HG03565 (cell line): ENCODE measurements around the gene HYI.
"Not testable (repeated sequence)": the region's sequence is repeated elsewhere in the genome, so short reads cannot be mapped to it uniquely, and the experiment has no call there.

Experiments used
- ATAC-seq: cut with Tn5 transposase; IDR thresholded peaks from one replicate; pipeline ENCODE4 v1.9.1; 2021; ENCODE audit warnings: mild to moderate bottlenecking, moderate library complexity; ENCODE audit not compliant: unreplicated experiment

The HYI gene

DNA sequence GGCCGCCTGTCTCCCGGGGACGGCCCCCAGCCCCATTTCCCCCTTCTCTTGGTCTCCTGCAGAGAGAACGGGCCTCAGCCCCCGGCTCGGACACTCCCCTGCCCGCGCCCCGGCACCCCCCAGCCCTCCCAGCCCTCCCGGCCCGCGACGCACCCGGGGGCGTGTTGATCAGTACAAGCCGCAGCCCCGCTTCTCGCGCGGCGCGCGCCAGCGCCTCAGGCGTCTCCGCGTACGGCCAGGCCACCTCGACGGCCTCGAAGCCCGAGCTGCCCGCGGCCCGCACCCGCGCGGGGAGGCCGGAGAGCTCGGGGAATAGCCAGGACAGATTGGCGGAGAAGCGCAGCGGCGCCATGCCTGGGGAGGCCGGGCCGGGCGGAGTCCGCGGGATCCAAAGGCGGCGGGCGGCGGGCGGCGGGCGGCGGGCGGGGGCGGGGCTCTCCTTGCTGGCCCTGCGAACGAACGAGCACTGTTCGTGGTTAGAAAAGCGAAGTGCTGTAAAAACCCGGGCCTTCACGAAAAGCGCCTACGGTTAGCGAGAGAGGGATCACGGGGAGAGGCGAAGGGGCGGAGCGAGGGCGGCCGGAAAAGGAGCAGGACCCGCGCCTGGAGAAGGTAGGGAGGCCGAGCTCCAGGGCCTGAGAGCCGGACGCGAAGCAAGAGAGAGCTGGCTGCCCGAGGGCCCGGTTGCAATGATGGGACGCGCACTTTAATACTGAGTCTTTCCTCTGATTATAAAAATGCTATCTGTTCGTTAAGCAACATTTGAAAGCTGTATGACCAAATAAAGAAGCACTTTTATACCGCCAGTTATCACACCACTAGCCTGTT is at the start of gene HYI:
Gene HYI, minus strand, starts transcription at position 490 of the 828 bp plus-strand sequence. Its CDS starts 138 bp downstream, at position 352.
- no peak for ATAC-seq

DNA sequence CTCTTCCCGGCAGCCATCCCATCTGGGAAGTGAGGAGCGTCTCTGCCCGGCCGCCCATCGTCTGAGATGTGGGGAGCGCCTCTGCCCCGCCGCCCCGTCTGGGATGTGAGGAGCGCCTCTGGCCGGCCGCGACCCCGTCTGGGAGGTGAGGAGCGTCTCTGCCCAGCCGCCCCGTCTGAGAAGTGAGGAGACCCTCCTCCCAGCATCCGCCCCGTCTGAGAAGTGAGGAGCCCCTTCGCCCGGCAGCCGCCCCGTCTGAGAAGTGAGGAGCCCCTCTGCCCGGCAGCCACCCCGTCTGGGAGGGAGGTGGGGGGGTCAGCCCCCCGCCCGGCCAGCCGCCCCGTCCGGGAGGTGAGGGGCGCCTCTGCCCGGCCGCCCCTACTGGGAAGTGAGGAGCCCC is 48.1 kb upstream of the HYI start:
- not testable (repeated sequence) for ATAC-seq

DNA sequence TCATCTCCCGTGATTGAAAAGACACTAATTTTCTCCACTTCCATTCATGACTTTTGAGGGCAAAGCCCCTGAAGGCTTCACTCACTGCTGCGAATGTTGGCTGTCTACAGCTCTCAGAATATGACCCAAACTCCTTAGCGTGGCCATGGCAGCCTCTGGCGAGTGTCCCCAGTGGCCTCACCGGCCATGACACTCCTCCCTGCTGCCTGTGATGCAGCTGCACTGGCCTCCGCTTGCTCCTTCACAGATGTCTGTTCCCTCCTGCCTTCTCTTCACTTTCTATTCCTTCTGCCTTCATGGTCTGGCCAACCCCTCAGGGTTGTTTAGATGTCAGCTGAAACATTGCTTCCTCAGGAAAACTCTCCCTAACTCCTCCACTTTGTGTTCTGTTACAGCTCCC is 46.2 kb upstream of the HYI start:
- no peak for ATAC-seq

DNA sequence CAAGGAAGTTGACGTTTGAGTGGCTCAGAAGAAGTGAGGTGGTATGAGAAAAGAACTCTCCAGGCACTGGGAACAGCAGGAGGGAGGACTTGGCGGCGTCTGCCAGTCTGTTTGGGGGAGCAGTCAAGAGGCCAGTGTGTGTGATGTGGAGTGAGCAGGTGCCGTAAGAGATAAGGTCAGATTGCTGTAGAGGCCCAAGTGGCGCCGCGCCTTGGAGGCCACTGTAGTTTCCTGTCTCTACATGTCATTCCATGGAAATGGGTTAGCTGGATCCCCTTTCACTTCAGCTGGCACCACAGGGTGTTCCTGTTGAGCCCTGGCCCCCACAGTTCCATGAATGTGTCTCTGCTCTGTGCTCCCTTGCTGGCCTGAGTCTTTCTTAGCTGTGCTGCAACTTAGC is 41.5 kb upstream of the HYI start:
- ATAC-seq, result no peak

DNA sequence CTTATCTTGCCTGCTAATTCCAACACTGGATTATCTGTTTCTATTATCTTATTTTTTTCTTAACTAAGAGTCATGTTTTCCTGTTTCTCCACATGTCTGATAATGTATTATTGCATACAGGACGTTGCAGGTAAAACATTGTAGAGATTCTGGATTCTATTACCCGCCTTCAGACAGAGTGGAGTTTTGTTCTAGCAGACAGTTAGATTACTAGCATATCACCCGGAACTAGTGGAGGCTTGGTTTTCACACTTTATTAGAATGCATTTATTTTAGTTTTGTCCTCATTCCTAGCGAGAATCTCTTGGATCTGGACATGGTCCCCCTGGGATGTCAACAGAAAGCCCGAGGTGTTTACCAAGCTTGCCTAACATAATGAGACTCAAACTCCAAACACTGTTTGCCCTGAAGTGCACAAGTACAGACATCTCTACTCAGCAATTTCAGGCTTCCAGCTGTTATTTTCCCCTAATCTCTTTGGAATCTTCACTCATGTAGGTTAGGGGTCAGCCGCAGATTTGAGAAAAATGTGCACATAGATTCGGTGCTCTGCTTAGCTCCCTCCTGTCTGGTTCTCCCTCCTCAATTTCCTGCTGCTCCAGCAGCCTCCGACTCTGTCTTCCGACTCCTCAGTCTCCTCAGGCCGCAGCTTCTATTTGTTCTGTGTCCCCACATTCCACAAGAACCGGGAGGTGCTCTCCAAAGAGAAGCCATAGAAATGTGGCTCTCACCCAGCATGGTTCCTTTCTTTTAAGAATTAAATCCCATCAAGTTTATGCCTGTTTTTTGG is 40.1 kb upstream of the HYI start:
- no peak for ATAC-seq

DNA sequence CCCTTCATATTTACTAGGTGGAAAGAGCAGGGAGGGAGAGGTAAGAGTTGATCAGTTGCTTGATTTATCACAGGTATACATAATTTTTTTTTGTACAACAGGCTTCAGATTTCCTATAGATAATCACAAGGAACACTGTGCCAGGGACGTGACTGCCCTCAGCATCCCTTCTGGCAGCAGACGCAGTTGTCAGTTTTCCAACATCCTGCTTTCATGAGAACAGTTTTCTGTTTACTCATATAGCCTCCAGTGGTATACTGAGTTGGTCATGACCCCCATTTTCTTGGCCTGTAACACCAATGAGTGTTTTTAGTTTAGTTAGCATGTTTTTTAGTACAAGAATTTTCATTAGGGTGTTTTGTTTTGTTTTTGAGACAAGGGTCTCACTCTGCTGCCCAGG is 39.1 kb upstream of the HYI start:
- ATAC-seq, result no peak

- ATAC-seq, result no peak
These were observed 37.3 kb upstream of the HYI start for GRCh38 chr1:43491061-43491460.

DNA sequence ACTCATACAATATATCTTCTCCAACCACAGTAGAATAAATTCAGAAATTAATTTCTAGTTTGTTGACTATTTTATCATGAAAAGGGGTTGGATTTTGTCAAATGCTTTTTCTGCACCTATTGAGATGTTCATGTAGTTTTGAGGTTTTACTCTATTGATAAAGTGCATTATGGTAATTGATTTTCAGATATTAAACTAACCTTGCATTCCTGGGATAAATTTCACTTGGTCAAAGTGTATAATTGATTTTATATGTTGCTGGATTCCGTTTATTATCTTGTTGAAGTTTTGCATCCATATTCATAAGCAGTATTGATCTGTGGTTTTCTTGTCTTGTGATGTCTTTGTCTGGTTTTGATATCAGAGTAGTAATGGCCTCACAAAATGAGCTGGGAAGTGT is 34.4 kb upstream of the HYI start:
- no peak for ATAC-seq

- ATAC-seq, result no peak
These were observed 30.6 kb upstream of the HYI start for GRCh38 chr1:43484367-43484766.

GRCh38 chr1:43482215-43482614 is 28.5 kb upstream of the HYI start:
- no peak for ATAC-seq

- no peak for ATAC-seq
These were observed 27.8 kb upstream of the HYI start for GRCh38 chr1:43481491-43481890.

DNA sequence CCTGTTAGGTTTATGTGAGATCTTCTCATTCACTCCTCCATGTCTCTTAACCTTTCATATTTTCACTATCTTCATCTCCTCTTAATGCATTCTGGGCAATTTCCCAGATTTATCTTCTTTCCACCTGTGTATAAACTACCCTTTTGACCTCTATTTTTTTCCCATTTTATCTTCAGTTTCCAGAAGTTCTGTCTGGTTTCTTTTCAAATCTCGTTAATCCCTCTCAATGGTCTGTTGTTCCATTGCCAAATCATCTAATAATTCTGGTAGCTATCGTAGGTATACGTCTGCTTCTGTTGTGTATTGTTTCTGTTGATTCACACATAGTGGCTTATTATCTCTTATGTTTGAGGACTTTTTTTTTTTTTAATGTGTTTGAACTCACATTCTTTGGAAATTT is 25.7 kb upstream of the HYI start:
- ATAC-seq, result no peak

DNA sequence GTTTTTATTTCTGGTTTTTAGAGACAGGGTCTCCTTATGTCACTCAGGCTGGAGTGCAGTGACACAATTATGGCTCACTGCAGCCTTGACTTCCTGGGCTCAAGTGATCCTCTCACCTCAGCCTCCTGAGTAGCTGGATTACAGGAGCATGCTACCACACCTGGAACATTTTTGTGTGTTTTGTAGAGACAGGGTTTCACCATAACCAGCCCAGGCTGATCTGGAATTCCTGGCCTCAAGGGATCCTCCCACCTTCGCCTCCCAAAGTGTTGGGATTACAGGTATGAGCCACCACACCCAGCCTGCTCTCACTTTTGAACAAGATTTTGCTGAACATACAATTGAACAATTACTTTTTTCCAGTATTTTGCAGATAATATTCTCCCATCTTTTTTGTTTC is 24.0 kb upstream of the HYI start:
- no peak for ATAC-seq

DNA sequence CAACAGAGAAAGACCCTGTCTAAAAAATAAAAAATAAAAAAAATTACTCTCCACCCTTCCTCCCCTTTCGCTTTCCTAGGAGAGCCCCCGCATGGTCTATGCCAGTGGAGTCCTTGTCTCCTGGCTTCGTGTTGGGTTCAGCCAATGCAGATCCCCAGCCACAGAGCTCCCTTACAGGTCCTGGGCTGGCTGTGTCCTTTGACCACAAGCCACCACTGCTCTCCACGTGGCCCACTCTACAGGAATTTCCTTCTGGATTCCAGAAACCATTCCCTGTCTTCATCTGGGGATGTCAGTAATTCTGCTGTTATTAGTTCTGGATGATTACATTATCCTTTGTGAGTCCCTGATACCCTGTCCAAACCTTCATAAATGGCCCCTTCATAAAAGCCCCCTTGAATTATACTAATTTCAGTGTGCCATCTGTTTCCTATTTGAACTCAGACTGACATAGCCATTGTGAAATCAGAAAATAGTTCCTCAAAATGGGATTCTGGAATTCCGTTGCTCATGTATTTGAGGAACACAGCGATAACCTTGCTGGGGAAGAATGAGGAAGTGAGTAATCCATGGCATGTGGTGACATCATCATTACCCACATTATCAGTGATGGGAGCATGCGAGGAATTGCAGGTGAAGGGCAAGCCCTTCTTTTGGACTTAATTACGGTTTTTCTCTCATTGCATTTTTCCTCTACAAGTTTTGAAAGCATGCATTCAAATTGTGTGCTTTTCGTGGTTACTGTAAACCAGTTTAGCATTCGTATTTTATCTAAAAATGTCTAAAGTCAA is 22.1 kb upstream of the HYI start:
- not testable (repeated sequence) for ATAC-seq

DNA sequence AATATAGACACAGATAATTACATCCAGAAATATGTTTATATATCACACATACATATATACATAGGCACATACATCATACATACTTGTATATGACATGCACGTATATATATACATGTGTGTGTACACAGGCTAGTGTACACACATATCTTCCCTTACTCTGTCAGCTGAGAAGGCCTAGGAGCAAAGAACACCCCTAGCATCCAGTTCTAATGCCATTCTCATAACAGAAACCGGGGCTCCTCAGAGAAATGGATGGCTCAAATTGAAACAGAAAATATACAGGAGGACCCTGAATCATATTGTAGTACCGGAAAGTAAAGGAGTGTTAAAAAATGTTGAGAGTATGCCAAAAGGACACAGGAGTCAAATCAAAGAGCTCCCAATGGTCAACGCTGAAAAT is 19.7 kb upstream of the HYI start:
- ATAC-seq, result no peak

DNA sequence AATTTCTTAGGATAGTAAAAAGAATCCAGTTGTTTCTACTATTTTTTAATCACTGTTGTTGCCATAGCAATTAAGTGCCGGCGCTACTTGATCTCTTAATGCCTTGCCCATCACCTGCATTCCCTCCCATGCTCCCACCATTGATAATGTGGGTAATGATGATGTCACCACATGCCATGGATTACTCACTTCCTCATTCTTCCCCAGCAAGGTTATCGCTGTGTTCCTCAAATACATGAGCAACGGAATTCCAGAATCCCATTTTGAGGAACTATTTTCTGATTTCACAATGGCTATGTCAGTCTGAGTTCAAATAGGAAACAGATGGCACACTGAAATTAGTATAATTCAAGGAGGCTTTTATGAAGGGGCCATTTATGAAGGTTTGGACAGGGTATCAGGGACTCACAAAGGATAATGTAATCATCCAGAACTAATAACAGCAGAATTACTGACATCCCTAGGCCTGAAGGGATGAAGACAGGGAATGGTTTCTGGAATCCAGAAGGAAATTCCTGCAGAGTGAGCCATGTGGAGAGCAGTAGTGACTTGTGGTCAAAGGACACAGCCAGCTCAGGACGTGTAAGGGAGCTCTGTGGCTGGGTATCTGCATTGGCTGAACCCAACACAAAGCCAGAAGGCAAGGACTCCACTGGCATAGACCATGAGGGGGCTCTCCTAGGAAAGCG is 18.9 kb upstream of the HYI start:
- not testable (repeated sequence) for ATAC-seq

- no peak for ATAC-seq
These were observed 18.3 kb upstream of the HYI start for GRCh38 chr1:43472087-43472462.

GRCh38 chr1:43469932-43470331 is 16.2 kb upstream of the HYI start:
- ATAC-seq, result no peak

DNA sequence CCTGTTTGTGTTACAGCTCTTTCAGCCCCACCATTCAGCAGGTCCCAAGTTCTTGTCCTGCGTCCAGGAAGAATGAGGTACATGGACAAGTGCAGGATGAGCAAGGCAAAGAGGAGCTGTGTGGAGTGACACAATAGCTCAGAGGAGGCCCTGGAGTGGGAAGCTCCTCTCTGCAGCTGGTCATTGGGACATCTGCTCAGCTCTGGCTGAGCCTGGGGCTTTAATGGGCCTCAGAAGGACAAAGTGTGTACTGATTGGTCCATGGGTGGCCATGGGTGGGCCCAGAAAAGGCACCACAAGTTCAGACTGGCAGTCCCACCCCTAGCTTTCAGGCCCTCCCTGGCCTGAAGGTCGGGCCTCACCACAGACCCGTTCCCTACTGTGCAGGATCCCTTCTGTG is 14.7 kb upstream of the HYI start:
- no peak for ATAC-seq

DNA sequence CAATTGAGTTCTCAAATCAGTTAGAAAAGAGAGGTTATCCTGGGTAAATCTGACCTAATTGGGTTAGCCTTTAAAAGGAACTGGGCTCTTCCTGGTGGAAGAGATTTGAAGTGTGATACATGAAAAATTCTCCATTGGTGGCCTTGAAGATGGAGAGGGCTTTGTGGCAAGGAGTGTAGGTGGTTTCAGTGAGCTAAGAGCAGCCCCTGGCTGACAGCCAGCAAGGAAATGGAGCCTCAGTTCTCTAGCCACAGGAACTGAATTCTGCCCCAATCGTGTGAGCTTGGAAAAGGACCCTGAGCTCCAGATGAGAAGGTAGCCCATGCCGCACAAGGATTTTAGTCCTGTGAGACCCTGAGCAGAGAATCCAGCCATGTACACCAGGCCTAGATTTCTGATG is 12.7 kb upstream of the HYI start:
- ATAC-seq, result no peak

DNA sequence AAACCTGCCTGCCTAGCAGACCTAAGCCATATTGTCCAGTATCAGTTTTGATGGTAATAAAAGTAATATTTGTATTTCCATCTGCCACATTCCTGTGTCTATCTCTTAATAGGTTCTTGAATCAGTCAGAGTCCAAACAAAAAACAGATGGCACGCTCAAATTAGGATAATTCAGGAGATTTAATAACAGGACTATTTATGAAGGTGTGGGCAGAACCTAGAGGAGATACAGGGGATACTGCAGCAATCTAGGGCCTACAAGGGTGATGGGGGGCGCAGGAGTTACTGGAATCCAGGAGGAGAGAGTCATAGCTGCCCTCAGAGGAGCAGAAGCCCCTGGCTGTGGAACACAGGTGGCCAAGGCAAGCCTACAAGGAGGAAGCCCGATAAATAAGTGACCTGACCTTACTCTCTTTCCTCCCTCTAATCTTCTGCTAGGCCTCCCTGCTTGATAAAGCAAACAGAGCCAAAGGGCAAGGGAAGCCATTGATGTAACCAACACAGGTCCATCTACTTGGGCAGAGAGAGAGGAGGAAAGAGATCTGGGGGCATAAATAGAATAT is 11.9 kb upstream of the HYI start:
- ATAC-seq, result no peak
